Transverse colon (tissue), 4 donors: Measurements from ENCODE around the gene FKBP2. TPM values are rescaled to one million over a fixed set of nuclear protein-coding genes. Genes with fewer than 3 reads are reported as not detected.

ENCODE experiments used
- DNase-seq: peaks from one replicate; pipeline ENCODE4 v3.0.0-alpha.2; 2019
- H3K27ac ChIP-seq, 4 donors: fragments of 200-600 bp; sonication (generic); 2 replicates each; pipeline ENCODE4 v1.5.1; 2016 to 2018; ENCODE audit warnings: inconsistent platforms in 4 of 4
- H3K27me3 ChIP-seq: fragments of 200-600 bp; sonication (generic); 2 replicates; pipeline ENCODE4 v1.5.1; 2017; ENCODE audit warnings: inconsistent platforms
- H3K36me3 ChIP-seq, 4 donors: fragments of 200-600 bp; sonication (generic); 2 replicates each; pipeline ENCODE4 v1.5.1; 2017 to 2019; ENCODE audit warnings: inconsistent platforms in 4 of 4
- H3K4me1 ChIP-seq, 4 donors: fragments of 200-600 bp; sonication (generic); 2 replicates each; pipeline ENCODE4 v1.5.1; 2017 to 2020; ENCODE audit warnings: inconsistent platforms in 4 of 4
- H3K4me3 ChIP-seq, 4 donors: fragments of 200-600 bp; sonication (generic); 1 replicate in 1 of 4; 2 replicates in 3 of 4; pipeline versions ENCODE4 v1.5.1 to v1.6.1; 2017 to 2019; ENCODE audit warnings: inconsistent platforms in 4 of 4
- H3K9me3 ChIP-seq, 2 donors: fragments of 200-600 bp; sonication (generic); 2 replicates each; pipeline ENCODE4 v1.5.1; 2017 to 2019; ENCODE audit warnings: inconsistent platforms in 2 of 2
- CTCF ChIP-seq, 5 experiments: fragments of 200-600 bp in 3 of 5; fragments of 450-650 bp in 2 of 5; sonication (generic) in 3 of 5; IDR thresholded peaks; 1 replicate in 2 of 5; 2 replicates in 3 of 5; pipeline ENCODE4 v1.5.1; 2016 to 2017; ENCODE audit warnings: antibody characterized with exemption in 5 of 5, inconsistent platforms in 3 of 5, mild to moderate bottlenecking in 2 of 5, moderate library complexity in 1 of 5
- EP300 ChIP-seq: sonication (generic); formaldehyde crosslinking; IDR thresholded peaks from one replicate; pipeline ENCODE4 v1.6.1; 2017; ENCODE audit warnings: antibody characterized with exemption, low read depth
- POLR2A ChIP-seq: fragments of 450-650 bp; IDR thresholded peaks from one replicate; pipeline ENCODE4 v1.6.1; 2016; ENCODE audit warnings: antibody characterized with exemption, mild to moderate bottlenecking, moderate library complexity
- POLR2AphosphoS5 ChIP-seq, 3 donors: sonication (generic); formaldehyde crosslinking; IDR thresholded peaks; one replicate each; pipeline ENCODE4 v1.6.1; 2016; ENCODE audit warnings: antibody characterized with exemption in 3 of 3
- WGBS, 2 donors: methylation state at CpG; one replicate each; pipeline ENCODE4 v1.1.5; 2018; ENCODE audit warnings: low coverage in 1 of 2; 5-methylcytosine and 5-hydroxymethylcytosine counted together
- in situ Hi-C, 4 donors: fragments of 200-750 bp; cut with MboI; loops; one replicate each; pipeline versions ENCODE4 v1.15.0 to v1.15.1; 2017; ENCODE audit warnings: low sequenced_read_pairs in 3 of 4, low pct_ligation_motif_present in 1 of 4, low pct_unique_long_range_greater_than_20kb in 1 of 4
- intact Hi-C: fragments of 100-400 bp; cut with DNase I; formaldehyde crosslinking; loops from one replicate; pipeline ENCODE4 v1.15.1; 2023; ENCODE audit warnings: low total_unique reads
- total RNA-seq, 4 donors: library from RNA; depleted of rRNA; stranded (reverse); fragments of >200 nt; gene quantifications; one replicate each; pipeline ENCODE4 v1.1.0, GENCODE V29; 2016

The FKBP2 gene
- total RNA-seq, 4 donors from 2014 or later = 63.6 to 203 (median 102) TPM

- Histone ChIP-seq H3K4me3 (peak overlapping the region; percentile 59 to 90 (median 84)), H3K36me3 (no peaks in the 10 kb centered on the region), H3K27ac (peak overlapping the region; percentile 93 to 97 (median 95)), H3K27me3 (no peaks in the 10 kb centered on the region), H3K4me1 (peaks cover 26 to 51% (median 43%) of the 10 kb centered on the region in 4 donors), H3K9me3 (no peaks in the 10 kb centered on the region)
- in situ Hi-C loops (no loop called here), intact Hi-C loops (no loop called here)
- peak; percentile 25 for TF ChIP-seq POLR2A
- peak; percentile 23 to 76 (median 67) for TF ChIP-seq POLR2AphosphoS5 (IDR thresholded peaks at IDR 0.05)
- TF ChIP-seq CTCF (IDR thresholded peaks at IDR 0.05) = no peak
- WGBS, 2 donors = 3% methylated on average over 16 of the region's 26 CpGs; no CpG with 5 or more reads in 1 of the 2 donors
- peak; percentile 82 for DNase-seq
These were observed 14.3 kb upstream of the FKBP2 start for GRCh38 chr11:64226507-64227051.

GRCh38 chr11:64227405-64227956 is 13.4 kb upstream of the FKBP2 start:
- Histone ChIP-seq H3K4me3 (peak overlapping the region in 3 of 4 donors; percentile 59 to 90 (median 81)), H3K9me3 (no peaks in the 10 kb centered on the region), H3K27ac (peak overlapping the region; percentile 93 to 97 (median 95)), H3K36me3 (no peaks in the 10 kb centered on the region), H3K27me3 (no peaks in the 10 kb centered on the region), H3K4me1 (peaks cover 26 to 60% (median 44%) of the 10 kb centered on the region in 4 donors)
- 67 to 76% methylated on average over 2 to 3 of the region's 3 CpGs for WGBS, 2 donors
- DNase-seq = no peak
- in situ Hi-C loops = no loop called here
- no peak for TF ChIP-seq CTCF (IDR thresholded peaks at IDR 0.05)
- no peak for TF ChIP-seq POLR2AphosphoS5 (IDR thresholded peaks at IDR 0.05)
- no peak for TF ChIP-seq POLR2A
- no peak for TF ChIP-seq EP300
- intact Hi-C loops = no loop called here

GRCh38 chr11:64229090-64229743 is 11.7 kb upstream of the FKBP2 start:
- H3K4me3 ChIP-seq = no peak overlapping the region
- H3K9me3 ChIP-seq = no peaks in the 10 kb centered on the region
- WGBS, 2 donors = 87 to 90% methylated on average over 2 to 12 of the region's 12 CpGs
- peak overlapping the region; percentile 93 to 95 (median 94) for H3K27ac ChIP-seq
- TF ChIP-seq POLR2AphosphoS5 (IDR thresholded peaks at IDR 0.05) (no peak), EP300 (no peak)
- peaks cover 26 to 74% (median 54%) of the 10 kb centered on the region in 4 donors for H3K4me1 ChIP-seq
- H3K27me3 ChIP-seq = no peaks in the 10 kb centered on the region
- no peaks in the 10 kb centered on the region for H3K36me3 ChIP-seq
- no peak for DNase-seq
- intact Hi-C loops (no loop called here), in situ Hi-C loops (no loop called here)

GRCh38 chr11:64229744-64230170 is 11.1 kb upstream of the FKBP2 start:
- H3K4me1 ChIP-seq = peaks cover 26 to 73% (median 51%) of the 10 kb centered on the region in 4 donors
- peak overlapping the region; percentile 58 to 87 (median 72) for H3K4me3 ChIP-seq
- intact Hi-C loops (no loop called here), in situ Hi-C loops (no loop called here)
- H3K36me3 ChIP-seq = no peaks in the 10 kb centered on the region
- peak overlapping the region; percentile 93 to 95 (median 94) for H3K27ac ChIP-seq
- WGBS, 2 donors = 0 to 32% methylated on average over 3 to 13 of the region's 13 CpGs
- H3K27me3 ChIP-seq = no peaks in the 10 kb centered on the region
- TF ChIP-seq POLR2A (no peak), CTCF (IDR thresholded peaks at IDR 0.05) (no peak), POLR2AphosphoS5 (IDR thresholded peaks at IDR 0.05) (no peak), EP300 (no peak)
- no peaks in the 10 kb centered on the region for H3K9me3 ChIP-seq
- DNase-seq = peak; percentile 18
